GM19239 (cell line): ENCODE measurements around the gene NOTCH3.
A peak's percentile ranks its signal among the peaks of the same experiment; 100 is the strongest.

Source experiments
- DNase-seq: peaks from one replicate; pipeline ENCODE4 v3.0.0; 2011; ENCODE audit warnings: low spot score; ENCODE audit not compliant: insufficient read length
- FAIRE-seq: peaks from 2 replicates; lab custom pipeline; 2011; peaks lifted over from hg19 to GRCh38; lab: Jason Lieb, UNC

Gene NOTCH3

DNA sequence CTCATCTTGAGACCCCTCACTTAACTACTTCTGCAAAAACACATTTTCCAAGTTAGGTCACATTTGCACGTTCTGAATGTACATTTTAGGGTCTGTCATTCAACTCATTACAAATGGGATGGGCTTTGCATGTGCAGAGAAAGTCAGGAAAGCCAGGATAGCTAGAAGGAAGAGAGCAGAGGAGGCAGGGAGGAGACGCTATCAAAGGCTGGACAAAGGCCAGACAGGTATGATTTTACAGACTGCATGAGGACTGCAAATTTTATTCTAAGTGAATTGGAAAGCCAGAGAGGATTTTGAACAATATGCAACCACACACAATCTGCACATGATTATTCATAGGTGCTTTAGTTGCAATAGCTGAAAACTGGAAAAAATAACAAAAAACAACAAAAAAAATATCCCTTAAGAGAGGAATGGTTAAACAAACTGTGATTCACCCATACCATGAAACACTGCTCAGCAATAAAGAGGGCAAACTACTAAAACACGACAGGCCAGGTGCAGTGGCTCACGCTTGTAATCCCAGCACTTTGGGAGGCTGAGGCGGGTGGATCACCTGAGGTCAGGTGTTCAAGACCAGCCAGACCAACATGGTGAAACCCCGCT, 72.5 kb downstream of the NOTCH3 start:
- FAIRE-seq: no peak

DNA sequence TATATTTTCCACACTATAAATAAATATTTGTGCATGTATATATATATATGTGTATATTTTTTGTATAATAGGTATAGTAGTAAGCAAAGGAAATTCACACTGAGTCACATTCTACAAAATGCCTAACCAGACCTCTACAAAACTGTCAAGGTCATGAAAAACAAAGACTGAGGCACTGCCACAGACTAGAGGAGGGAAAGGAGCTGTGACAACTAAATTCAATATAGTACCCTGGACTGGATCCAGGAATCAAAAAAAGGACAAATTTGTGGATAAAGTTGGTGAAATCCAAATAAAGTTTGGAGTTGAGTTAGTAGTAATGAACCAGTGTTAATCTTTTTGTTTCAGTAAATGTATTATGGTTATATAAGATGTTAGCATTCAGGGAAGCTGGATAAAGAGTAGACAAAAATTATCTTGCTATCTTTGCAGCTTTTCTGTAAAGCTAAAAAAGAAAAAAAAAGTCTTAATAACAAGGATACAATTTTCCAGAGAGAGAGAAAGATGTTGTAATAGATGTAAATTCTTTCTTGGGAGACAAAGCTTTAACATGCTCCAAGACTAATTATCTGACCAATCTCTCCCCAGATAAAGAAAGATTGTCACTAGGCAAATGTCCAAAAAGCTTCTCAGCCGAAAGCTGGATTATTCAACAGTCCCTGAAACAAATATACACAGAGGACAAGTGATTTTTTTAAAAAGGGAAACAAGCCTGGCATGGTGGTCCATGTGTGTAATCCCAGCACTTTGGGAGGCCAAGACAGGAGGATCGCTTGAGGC, 74.5 kb downstream of the NOTCH3 start:
- FAIRE-seq (peak; percentile 73), DNase-seq (no peak)

More for the DNA sequence above, 72.5 kb downstream of the NOTCH3 start:
- no peak for DNase-seq

DNA sequence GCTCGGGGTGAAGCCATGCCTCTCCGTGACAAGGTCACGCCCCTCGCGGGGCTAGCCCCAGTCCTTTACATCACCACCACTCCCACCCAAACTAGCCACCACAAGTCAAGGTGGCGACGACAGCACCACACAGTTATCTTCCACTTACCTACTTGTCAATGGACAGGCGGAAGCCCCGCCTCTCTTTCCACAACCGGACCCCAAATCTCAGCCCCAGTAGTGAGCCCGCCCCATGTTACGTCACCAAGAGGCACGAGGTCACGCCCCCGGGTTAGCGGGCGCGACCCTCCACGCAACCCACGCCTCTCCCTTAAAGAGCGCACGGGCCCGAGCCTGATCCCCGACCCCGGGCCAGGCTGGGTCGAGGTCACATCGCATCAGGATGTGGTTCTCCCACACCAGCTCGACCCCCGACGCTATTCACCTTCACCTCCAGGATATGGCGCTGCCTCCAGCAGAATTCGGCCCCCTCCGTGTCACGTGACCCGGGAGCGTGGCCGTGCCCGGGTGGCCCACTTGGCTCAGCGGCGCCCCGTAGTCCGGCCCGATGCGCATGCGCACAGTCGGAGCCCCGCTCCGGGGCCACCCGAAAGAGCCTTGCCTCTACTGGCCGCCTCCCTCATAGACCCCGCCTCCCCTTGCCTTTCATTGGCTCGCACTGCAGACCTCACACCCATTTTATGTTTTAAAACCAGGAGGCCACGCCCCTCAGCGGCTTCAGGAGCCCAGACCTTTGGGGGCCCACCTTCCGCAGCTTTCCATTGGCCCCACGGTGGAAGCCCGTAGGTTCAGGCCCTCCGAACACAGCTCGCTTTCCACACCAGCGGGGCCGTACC, 75.3 kb downstream of the NOTCH3 start:
- DNase-seq: peak; percentile 94
- FAIRE-seq: peak; percentile 99

DNA sequence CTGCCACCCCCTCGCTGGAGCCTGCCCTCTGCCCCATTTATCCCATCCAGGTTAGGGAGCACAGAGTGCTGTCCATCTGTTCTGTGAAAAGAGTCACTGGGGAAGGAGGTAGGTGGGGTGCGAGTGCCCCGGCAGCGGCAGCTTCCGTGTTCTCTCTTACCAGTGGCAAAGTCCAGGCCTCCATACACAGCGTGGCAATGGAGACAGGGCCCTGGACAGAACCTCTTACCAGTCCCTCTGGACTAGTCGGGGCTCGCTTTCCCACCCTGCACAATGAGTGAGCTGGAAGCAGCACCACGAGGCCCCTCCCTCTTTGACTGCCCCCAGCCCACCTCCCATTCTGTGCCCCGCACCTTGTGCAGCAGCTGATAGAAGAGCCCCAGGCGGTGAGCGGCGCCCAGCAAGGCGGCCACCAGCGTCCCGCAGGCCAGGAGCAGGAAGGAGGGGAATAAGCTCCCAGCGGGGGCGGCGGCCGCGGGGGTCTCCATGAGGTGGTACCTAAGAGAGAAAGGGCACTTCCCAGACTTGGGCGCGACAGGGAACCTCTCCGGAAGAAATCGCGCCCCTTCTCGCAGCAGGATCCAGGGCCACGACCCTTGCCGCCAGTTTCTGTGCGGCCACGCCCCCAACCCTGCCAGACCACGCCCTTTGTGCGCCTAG, 76.1 kb downstream of the NOTCH3 start:
- no peak for DNase-seq
- peak; percentile 47 for FAIRE-seq

DNA sequence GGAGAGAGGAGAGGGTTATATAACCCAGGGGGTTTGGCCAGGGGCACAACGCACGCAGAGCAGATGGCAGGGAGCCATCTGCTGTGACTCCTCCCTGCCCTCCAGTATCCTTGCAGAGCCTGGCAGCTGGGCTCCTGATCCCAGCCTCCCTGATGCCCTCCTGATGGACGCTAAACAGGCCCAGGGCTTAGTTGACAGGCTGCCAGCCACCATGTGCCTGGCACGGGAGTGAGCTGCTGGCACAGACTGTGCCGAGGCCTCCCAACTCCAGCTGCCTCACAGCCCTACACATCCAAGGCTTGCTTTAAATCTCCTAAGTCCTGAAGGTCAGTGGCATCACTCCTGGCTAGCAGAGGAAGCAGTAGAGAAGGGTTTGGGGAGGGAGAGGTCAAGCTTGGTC, 76.9 kb downstream of the NOTCH3 start:
- FAIRE-seq (no peak), DNase-seq (no peak)

DNA sequence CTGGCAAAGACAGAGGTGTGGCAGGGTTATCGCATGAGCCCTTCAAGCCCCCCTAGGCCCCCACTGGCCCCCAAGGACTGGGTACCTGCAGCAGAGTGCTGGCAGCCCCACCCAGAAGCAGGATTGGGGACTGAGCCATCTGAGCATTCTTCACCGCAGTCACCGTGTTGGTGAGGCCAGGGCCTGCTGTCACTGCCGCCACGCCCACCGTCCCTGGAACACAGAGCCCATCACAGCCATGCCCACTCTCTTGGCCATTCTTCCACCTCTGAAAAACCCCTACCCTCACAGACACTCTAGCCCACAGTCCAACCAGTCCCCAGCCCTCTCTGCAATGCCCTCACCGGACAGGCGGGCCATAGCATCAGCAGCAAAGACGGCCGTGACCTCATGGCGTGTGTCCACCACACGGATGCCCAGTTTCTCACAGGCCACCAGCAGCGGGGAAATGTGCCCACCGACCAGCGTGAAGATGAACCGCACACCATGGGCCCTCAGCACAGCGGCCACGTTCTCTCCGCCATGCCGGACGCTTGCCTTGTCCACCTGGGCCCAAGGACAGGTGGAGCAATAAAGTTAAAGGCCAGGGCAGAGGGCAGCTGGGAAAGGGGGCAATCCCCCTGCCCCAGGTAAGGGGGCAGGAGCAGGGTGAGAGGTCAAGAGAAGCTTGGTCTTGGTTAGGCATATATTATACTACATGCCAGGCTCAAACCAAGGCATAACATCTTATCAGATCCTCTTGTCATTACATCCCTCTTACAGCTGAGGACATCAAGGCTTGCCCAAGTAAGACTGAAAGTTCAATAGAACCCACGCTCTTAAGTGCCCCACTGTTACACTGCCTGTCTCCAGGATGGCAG, 77.5 kb downstream of the NOTCH3 start:
- FAIRE-seq: no peak
- DNase-seq: no peak

DNA sequence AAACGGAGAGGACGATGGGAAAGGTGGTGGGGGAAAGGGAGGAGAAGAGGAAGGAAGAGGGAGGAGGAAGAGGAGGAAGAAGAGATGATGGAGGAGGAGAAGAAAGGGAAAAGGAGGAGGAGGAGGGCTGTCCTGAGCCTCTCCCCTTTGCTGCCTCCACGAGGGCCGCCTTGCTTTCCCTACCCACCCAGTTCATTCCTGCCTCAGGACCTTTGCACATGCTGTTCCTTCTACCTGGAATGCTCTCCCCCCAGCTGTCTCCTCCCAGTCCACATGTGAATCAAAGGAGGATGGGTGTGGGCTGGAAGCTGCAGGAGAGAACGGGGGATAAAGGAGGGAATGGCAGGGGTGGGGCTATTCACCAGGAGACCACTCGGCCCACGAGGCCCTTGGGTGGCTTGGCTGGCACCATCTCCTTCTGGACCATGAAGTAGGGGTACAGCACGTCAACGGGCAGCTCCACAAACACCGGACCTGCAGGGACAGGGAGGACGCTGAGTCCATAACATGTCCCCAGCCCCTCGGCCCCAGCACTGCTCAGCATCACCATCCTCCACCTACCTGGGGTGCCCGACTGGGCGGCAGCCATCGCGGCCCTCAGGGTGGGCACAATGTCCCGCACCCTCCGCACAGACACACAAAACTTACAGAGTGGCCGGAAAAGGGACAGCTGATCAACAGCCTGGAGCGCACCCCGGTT, 78.3 kb downstream of the NOTCH3 start:
- no peak for DNase-seq
- no peak for FAIRE-seq

DNA sequence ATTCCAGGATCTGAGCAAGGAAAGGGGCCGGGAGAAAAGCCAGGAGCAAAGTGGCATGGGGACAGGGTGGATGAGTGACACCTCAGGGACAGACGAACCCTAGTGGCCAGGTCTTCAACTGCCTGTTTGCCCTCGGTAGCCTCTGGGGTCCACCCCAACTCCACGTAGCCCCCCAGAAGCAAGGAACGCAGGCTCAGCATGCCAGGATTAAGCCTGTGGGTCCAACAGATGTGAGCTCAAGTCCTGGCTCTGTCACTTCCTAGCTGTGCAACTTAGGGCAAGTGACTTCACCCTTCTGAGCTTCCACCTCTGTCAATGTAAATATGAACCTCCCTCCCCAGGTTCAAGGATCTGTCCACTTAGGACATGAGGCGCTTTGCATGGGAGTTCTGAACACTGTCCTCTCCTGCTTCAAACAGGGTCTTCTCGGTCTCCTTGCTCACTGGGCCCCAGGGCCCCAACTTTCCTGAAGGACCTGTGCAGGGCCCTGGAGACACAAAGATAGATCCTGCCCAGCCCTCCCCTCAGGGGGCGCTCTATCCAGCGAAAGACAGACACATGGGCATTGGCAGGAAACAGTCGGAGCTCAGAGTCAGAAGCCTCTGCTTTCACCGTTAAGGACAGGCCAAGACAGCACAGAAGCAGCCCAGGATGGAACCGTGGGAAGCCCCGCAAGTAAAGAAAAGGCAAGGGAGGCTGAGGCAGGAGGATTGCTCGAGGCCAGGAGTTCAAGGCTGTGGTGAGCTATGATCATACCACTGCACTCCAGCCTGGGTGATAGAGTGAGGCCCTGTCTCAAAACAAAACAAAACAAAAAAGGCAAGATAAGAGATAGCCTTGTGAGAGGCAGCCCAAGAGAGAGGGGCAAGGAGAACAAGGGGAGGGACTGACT, 80.4 kb downstream of the NOTCH3 start:
- no peak for DNase-seq
- FAIRE-seq: no peak

DNA sequence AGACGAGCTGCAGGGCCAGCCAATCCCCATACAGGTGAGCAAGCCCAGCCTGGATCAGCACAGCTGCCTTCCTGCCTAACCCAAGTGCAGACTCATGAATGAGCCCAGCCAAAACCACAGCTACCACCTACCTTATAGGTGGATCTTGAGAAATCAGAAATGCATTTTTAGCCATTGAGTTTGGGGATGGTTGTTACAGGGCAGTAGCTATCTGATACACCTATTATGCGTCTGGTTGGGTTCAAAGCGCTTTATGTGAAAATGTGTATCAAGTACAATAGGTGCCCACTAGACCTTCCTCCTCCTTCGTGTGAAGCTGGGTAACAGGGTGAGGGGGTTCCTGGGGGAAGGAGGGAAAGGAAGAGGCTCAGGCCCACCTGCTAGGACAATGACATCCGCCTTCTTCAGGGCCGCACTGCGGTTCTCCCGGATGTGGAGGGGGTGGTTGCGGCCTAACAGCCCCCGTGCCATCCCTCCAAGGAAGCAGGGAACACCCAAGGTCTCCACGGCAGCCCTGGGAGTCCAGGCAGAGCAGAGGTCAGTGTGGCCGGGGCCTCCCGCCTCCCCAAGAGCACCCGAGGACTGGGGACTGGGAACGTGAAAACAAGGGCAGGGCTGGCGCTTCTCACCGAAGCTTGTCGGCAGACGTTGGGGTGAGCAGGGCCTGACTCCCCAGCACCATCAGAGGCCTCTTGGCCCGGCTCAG, 81.9 kb downstream of the NOTCH3 start:
- FAIRE-seq: no peak
- no peak for DNase-seq

DNA sequence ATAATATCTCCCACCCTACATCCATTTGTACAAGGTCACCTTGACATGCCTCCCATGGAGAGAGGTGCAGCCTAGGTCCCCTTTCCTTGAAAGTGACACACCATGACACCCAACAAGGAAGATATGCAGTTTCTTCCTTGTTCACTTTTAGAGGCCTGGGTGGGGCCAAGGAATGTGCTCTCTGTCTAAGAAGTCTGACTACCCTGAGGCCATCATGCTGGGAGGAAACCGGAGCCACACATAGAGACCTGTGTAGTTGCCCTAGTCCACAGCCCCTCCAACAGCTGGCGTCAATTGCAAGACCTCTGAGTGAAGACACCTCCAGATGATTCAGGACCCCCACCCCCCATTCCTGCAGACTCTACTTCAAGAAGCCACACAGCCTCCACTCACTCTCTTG, 82.5 kb downstream of the NOTCH3 start:
- no peak for DNase-seq
- FAIRE-seq: no peak

DNA sequence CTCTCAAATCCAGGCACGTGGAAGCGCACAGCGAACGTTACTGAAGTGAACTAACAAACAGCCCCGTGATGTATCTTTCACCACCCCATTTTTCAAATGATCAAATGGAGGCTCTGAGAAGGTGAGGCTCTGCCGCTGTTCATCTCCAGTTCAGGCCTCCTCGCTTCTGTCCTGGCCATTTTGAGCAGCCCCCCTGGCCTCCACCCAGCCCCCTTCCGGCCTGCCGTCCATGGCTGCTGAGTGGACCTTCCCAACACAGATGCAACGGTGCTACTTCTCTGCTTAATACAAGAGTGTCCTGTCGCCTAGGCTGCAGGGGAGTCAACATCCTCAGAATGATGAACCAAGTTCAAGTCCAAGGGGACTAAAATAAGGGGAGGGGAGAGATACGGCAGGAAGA, 83.9 kb downstream of the NOTCH3 start:
- no peak for FAIRE-seq
- no peak for DNase-seq

DNA sequence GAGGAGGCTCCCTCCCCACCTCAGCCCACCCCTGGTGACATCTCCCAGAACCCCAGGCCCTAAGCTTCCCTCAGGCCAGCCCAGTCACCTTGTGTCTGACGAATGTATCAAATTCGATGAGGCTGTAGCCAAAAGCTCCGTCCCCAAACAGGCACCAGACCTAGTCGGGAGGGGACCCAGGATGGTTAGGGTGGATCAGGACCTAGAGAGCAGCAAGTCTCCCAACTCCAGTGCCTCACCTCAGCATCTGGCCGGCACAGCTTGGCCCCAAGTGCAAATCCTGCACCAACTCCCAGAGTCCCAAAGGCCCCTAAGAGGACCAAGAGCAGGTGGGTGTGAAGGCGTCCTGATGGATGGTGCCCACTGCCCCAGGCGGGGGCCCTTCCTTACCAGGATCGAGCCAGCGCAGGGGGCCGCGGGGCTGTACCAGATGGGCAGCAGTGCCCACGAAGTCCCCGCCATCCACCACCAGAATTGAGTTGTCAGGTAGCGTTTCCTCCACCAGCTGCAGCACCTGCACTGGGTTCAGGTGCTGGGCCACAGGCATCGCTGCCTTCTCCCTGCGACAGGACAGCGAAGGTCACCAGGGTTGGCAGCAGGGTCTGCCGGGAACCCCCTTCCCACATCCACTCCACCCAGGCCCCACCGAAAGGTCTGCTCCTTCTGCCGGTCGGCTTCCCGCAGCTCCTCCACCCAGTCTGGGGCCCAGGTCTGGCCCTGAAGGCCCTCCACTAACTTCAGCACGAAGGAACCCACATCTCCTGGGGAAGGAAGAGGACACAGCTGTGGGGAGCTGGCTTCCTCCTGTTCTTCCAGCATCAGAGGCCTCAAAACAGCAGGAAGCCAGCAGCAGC, 84.8 kb downstream of the NOTCH3 start:
- no peak for DNase-seq
- FAIRE-seq: no peak

DNA sequence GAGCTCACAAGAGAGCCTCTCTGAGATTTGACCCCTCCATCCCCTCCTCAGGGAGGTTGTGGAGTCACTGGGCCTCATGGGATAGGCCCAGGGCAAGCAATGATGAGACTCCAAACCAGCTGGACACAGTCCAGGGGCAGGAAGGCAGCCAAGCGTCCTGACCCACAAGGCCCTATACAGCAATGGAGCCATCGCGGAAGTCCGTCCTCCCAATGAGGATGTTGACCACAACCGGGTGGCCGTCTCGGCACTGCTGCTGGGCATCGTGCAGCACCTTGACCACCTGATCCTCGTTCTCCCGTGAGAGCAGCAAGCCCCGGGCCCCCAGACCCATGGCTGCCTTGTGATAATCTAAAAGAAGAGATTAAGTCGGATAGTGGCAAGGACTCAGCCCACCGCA, 85.7 kb downstream of the NOTCH3 start:
- DNase-seq (no peak), FAIRE-seq (no peak)

DNA sequence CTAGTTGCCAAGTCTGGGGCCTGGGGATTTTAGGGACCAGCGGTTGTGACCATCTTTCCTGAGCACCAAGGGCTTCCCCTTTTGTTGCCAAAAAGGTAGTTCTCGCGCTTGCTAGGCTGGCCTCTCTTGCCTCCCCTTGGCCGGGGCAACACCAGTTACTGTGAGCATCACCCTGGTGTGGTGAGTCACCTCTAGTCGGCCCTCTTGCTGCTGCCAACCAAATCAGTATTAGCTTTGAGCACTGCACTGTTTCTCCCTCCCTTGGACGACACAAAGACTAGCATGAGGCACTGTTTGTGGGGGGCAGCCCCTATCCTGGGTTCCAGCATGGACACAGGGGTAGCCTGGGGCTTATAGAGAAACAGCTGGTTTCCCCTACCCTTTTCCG, 86.6 kb downstream of the NOTCH3 start:
- FAIRE-seq (no peak), DNase-seq (no peak)

DNA sequence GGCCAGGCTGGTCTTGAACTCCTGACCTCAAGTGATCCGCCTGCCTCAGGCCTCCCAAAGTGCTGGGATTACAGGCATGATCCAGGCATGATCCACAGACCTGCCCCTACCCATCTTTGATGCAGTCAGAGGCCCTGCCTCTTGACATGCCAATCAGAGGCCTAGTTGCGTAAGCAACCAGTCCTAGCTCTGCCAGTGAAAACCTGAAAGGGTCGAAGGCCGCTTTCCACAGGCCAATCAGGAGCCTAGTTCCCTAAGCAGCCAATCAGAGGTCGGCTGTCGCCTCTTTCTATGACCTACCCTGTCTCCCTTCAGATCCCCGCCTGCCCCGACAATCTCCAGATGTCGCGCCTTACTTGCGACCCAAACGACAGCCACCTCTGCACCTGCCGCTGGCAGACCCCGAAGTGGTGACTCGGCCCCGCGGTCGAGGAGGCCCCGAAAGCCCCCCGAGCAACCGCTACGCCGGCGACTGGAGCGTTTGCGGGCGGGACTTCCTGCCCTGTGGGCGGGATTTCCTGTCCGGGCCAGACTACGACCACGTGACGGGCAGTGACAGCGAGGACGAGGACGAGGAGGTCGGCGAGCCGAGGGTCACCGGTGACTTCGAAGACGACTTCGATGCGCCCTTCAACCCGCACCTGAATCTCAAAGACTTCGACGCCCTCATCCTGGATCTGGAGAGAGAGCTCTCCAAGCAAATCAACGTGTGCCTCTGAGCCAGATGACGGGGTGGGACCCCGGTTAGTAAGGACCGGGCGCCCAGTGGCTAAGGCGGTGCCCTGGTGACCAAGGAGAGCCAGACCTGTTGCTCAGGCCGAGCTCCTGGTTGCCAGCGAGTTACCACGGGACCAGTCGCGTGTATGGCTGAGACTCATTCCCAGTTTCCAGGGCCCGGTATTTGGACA, 87.3 kb downstream of the NOTCH3 start:
- DNase-seq (no peak), FAIRE-seq (no peak)

DNA sequence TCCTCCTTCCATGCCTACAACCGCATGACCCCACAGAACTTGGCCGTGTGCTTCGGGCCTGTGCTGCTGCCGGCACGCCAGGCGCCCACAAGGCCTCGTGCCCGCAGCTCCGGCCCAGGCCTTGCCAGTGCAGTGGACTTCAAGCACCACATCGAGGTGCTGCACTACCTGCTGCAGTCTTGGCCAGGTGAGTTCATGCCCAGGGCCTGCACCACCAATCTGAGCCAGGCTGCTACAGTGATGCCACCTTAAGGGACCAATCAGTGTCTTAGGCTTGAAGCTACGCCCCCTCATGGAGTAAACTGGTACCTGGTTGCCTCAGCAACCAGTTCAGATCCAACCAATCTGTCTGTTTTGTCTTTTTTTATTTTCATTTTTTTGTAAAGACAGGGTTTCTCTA, 88.4 kb downstream of the NOTCH3 start:
- FAIRE-seq: no peak
- no peak for DNase-seq
